SK-N-MC (cell line): ENCODE data around the gene JAK1.
A peak's percentile ranks its signal among the peaks of the same experiment; 100 is the strongest.

Experiments used
- DNase-seq: peaks from one replicate; pipeline ENCODE4 v3.0.0-alpha.2; 2011; ENCODE audit warnings: low read depth, low spot score
- H3K27ac ChIP-seq: fragments of 200-600 bp; sonication (generic); 2 replicates; pipeline ENCODE4 v1.5.1; 2016; ENCODE audit warnings: mixed run types
- H3K36me3 ChIP-seq: fragments of 200-600 bp; sonication (generic); 2 replicates; pipeline ENCODE4 v1.6.1; 2017; ENCODE audit warnings: antibody characterized with exemption, low read length, mixed read lengths; ENCODE audit not compliant: insufficient read depth
- H3K4me3 ChIP-seq: fragments of 200-600 bp; sonication (generic); 2 replicates; pipeline ENCODE4 v1.5.1; 2016
- H3K9ac ChIP-seq: fragments of 200-600 bp; sonication (generic); 2 replicates; pipeline ENCODE4 v1.8.0; 2017; ENCODE audit warnings: mixed run types, mixed read lengths; ENCODE audit not compliant: insufficient read length
- H3K9me3 ChIP-seq: fragments of 200-600 bp; sonication (generic); 2 replicates; pipeline ENCODE4 v1.6.1; 2017; ENCODE audit warnings: low read depth, mild to moderate bottlenecking, antibody characterized with exemption, low read length, moderate library complexity, mixed read lengths
- EZH2 ChIP-seq: fragments of 200-600 bp; sonication (generic); IDR thresholded peaks from one replicate; pipeline ENCODE4 v1.6.1; 2017; ENCODE audit warnings: antibody characterized with exemption
- FOXP2 ChIP-seq: optimal IDR thresholded peaks from 2 replicates; pipeline ENCODE3; 2011; ENCODE audit warnings: mild to moderate bottlenecking, moderate library complexity; ENCODE audit not compliant: insufficient read depth; ENCODE audit errors: extremely low read length, control extremely low read depth
- POLR2AphosphoS5 ChIP-seq: IDR thresholded peaks from 2 replicates; pipeline ENCODE4 v1.6.1; 2012; ENCODE audit warnings: mild to moderate bottlenecking, low read depth, low read length, borderline replicate concordance

The JAK1 gene

GRCh38 chr1:64915381-64916274 is 50.7 kb downstream of the JAK1 start:
- Histone ChIP-seq H3K9me3 (no peaks in the 10 kb centered on the region), H3K9ac (peak overlapping the region; percentile 72), H3K27ac (peak overlapping the region; percentile 100), H3K4me3 (0 out of 2 replicates have a peak overlapping the region, but pooled peaks have one; percentile 6), H3K36me3 (peaks cover 12% of the 10 kb centered on the region)
- no peak for DNase-seq
- TF ChIP-seq FOXP2 (no peak), POLR2AphosphoS5 (no peak), EZH2 (no peak)

- H3K27ac ChIP-seq: peak overlapping the region; percentile 100
- DNase-seq: peak; percentile 96
- H3K9me3 ChIP-seq: no peaks in the 10 kb centered on the region
- peak overlapping the region; percentile 84 for H3K9ac ChIP-seq
- H3K4me3 ChIP-seq: peak overlapping the region; percentile 67
- no peaks in the 10 kb centered on the region for H3K36me3 ChIP-seq
- TF ChIP-seq POLR2AphosphoS5 (peak; percentile 54; the same call in 1 of the 2 replicates), EZH2 (no peak)
Observed at GRCh38 chr1:64913361-64914015, 52.9 kb downstream of the JAK1 start.

GRCh38 chr1:64912191-64912590 is 54.2 kb downstream of the JAK1 start:
- TF ChIP-seq FOXP2 (no peak), EZH2 (no peak), POLR2AphosphoS5 (no peak)
- Histone ChIP-seq H3K9ac (peak overlapping the region; percentile 80), H3K4me3 (peak overlapping the region; percentile 60), H3K36me3 (no peaks in the 10 kb centered on the region), H3K9me3 (no peaks in the 10 kb centered on the region), H3K27ac (peak overlapping the region; percentile 100)
- DNase-seq: no peak

GRCh38 chr1:64911326-64911725 is 55.0 kb downstream of the JAK1 start:
- no peaks in the 10 kb centered on the region for H3K36me3 ChIP-seq
- TF ChIP-seq EZH2: no peak
- no peak for TF ChIP-seq FOXP2
- TF ChIP-seq POLR2AphosphoS5: no peak
- no peak for DNase-seq
- H3K4me3 ChIP-seq: peak overlapping the region; percentile 60
- peak overlapping the region; percentile 80 for H3K9ac ChIP-seq
- no peaks in the 10 kb centered on the region for H3K9me3 ChIP-seq
- peak overlapping the region; percentile 100 for H3K27ac ChIP-seq

- no peaks in the 10 kb centered on the region for H3K9me3 ChIP-seq
- TF ChIP-seq POLR2AphosphoS5 (peak; percentile 16; the same call in 1 of the 2 replicates), EZH2 (no peak)
- peak overlapping the region; percentile 16 for H3K4me3 ChIP-seq
- H3K36me3 ChIP-seq: no peaks in the 10 kb centered on the region
- peak overlapping the region; percentile 67 for H3K9ac ChIP-seq
- DNase-seq: no peak
- H3K27ac ChIP-seq: peak overlapping the region; percentile 100
Observed at GRCh38 chr1:64909031-64909430, 57.3 kb downstream of the JAK1 start.

GRCh38 chr1:64908575-64908974 is 57.8 kb downstream of the JAK1 start:
- TF ChIP-seq FOXP2 (no peak), POLR2AphosphoS5 (no peak), EZH2 (no peak)
- Histone ChIP-seq H3K36me3 (no peaks in the 10 kb centered on the region), H3K9me3 (no peaks in the 10 kb centered on the region), H3K27ac (peak overlapping the region; percentile 100), H3K9ac (peak overlapping the region; percentile 67), H3K4me3 (peak overlapping the region; percentile 16)
- DNase-seq: no peak

- no peak overlapping the region for H3K9ac ChIP-seq
- no peak for DNase-seq
- TF ChIP-seq POLR2AphosphoS5 (no peak), EZH2 (no peak), FOXP2 (no peak)
- no peaks in the 10 kb centered on the region for H3K9me3 ChIP-seq
- no peak overlapping the region for H3K4me3 ChIP-seq
- peak overlapping the region; percentile 100; the same call in 1 of the 2 replicates for H3K27ac ChIP-seq
- no peaks in the 10 kb centered on the region for H3K36me3 ChIP-seq
Observed at GRCh38 chr1:64906447-64906846, 59.9 kb downstream of the JAK1 start.

GRCh38 chr1:64903593-64903992 is 62.8 kb downstream of the JAK1 start:
- Histone ChIP-seq H3K27ac (peak overlapping the region; percentile 26; the same call in 1 of the 2 replicates), H3K4me3 (no peak overlapping the region), H3K36me3 (no peaks in the 10 kb centered on the region), H3K9ac (no peak overlapping the region), H3K9me3 (no peaks in the 10 kb centered on the region)
- DNase-seq: no peak
- TF ChIP-seq FOXP2 (no peak), POLR2AphosphoS5 (no peak), EZH2 (no peak)
